Suprapubic skin (tissue), 4 donors: ENCODE data around the gene SCFD2.

Experiments used
- CTCF ChIP-seq, 2 donors: fragments of 200-600 bp in 1 of 2; fragments of 450-650 bp in 1 of 2; sonication (generic) in 1 of 2; IDR thresholded peaks; one replicate each; pipeline ENCODE4 v1.5.1; 2016 to 2019; ENCODE audit warnings: antibody characterized with exemption in 2 of 2, mild to moderate bottlenecking in 1 of 2, moderate library complexity in 1 of 2
- EP300 ChIP-seq: sonication (generic); formaldehyde crosslinking; IDR thresholded peaks from one replicate; pipeline ENCODE4 v1.6.1; 2017; ENCODE audit warnings: antibody characterized with exemption
- POLR2A ChIP-seq, 2 donors: fragments of 450-650 bp; IDR thresholded peaks; one replicate each; pipeline ENCODE4 v1.6.1; 2017; ENCODE audit warnings: antibody characterized with exemption in 2 of 2, mild to moderate bottlenecking in 2 of 2, moderate library complexity in 2 of 2
- POLR2AphosphoS5 ChIP-seq, 3 donors: sonication (generic); formaldehyde crosslinking; IDR thresholded peaks; one replicate each; pipeline ENCODE4 v1.6.1; 2017; ENCODE audit warnings: antibody characterized with exemption in 3 of 3

- TF ChIP-seq CTCF (IDR thresholded peaks at IDR 0.05) (no peak), EP300 (no peak), POLR2A (IDR thresholded peaks at IDR 0.05) (no peak), POLR2AphosphoS5 (IDR thresholded peaks at IDR 0.05) (no peak)
Observed at GRCh38 chr4:53366301-53366716, 448 bp upstream of the SCFD2 start.
